GM21723 (cell line): ENCODE measurements around the gene PCDHGB5.

Experiments
- ATAC-seq: cut with Tn5 transposase; IDR thresholded peaks from one replicate; pipeline ENCODE4 v1.9.1; 2021; ENCODE audit warnings: mild to moderate bottlenecking, moderate library complexity; ENCODE audit not compliant: unreplicated experiment

PCDHGB5 gene

GRCh38 chr5:141439411-141440141, 41.8 kb downstream of the PCDHGB5 start:
- ATAC-seq: no peak

DNA sequence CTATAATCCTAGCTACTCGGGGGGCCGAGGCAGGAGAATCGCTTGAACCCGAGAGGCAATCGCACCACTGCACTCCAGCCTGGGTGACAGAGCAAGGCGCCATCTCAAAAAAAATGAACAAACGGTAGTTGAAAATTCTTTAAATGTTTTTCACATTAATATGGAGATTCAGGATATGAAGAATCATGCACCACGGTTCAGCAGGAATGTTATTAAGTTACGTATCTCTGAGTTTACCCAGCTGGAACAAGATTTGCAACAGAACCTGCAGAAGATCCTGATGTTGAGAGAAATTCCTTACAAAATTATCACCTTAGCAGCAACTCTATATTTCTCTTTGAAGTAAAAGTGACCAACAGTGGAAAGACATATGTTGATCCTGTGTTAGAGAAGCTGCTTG, 42.6 kb downstream of the PCDHGB5 start:
- ATAC-seq: no peak

- ATAC-seq: no peak
These were observed 43.9 kb downstream of the PCDHGB5 start for GRCh38 chr5:141441571-141442170.
